ENCODE measurements around the gene HMCN1. TPM values are rescaled to one million over a fixed set of nuclear protein-coding genes. Genes with fewer than 3 reads are reported as not detected.
"Not testable (repeated sequence)": the region's sequence is repeated elsewhere in the genome, so short reads cannot be mapped to it uniquely, and the experiment has no call there.

HMCN1 gene
- total RNA-seq, 1 experiment from 2014 or later: 0.31 TPM

- ChIA-PET POLR2A (ENCODE audit: unreplicated experiment) (no interaction called here), CTCF (no interaction called here)
- TF ChIP-seq, protein P1, sequence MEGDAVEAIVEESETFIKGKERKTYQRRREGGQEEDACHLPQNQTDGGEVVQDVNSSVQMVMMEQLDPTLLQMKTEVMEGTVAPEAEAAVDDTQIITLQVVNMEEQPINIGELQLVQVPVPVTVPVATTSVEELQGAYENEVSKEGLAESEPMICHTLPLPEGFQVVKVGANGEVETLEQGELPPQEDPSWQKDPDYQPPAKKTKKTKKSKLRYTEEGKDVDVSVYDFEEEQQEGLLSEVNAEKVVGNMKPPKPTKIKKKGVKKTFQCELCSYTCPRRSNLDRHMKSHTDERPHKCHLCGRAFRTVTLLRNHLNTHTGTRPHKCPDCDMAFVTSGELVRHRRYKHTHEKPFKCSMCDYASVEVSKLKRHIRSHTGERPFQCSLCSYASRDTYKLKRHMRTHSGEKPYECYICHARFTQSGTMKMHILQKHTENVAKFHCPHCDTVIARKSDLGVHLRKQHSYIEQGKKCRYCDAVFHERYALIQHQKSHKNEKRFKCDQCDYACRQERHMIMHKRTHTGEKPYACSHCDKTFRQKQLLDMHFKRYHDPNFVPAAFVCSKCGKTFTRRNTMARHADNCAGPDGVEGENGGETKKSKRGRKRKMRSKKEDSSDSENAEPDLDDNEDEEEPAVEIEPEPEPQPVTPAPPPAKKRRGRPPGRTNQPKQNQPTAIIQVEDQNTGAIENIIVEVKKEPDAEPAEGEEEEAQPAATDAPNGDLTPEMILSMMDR (conservative IDR thresholded peaks at IDR 0.05): no peak
- no peak for TF ChIP-seq EZH2 (IDR thresholded peaks at IDR 0.05; ENCODE audit: low read depth)
- BruUV-seq (replicated peaks): no TSS peak
- no peak overlapping the region for H3K4me3 ChIP-seq
- no peak overlapping the region for H3K4me2 ChIP-seq
- H3K79me2 ChIP-seq (ENCODE audit: low read depth): no peaks in the 10 kb centered on the region
- no peaks in the 10 kb centered on the region for H4K20me1 ChIP-seq (ENCODE audit: insufficient read depth)
- H2AFZ ChIP-seq: no peak overlapping the region
- H3K36me3 ChIP-seq (ENCODE audit: low read depth): no peaks in the 10 kb centered on the region
- H3K27me3 ChIP-seq (ENCODE audit: insufficient read depth, low read depth): no peaks in the 10 kb centered on the region
- no peak for DNase-seq
- H3K9me3 ChIP-seq (ENCODE audit: insufficient read depth, low read depth): no peaks in the 10 kb centered on the region
- H3K27ac ChIP-seq: no peak overlapping the region
- H3F3A ChIP-seq (ENCODE audit: insufficient read depth, low read depth): no peaks in the 10 kb centered on the region
- no peaks in the 10 kb centered on the region for H3K4me1 ChIP-seq (replicated peaks; ENCODE audit: insufficient read depth)
- intact Hi-C loops (cut with micrococcal nuclease; ENCODE audit: unreplicated experiment): no loop called here
- H3K9me2 ChIP-seq (ENCODE audit: insufficient read depth): no peaks in the 10 kb centered on the region
Observed at GRCh38 chr1:185789501-185790193, 55.5 kb downstream of the HMCN1 start.

DNA sequence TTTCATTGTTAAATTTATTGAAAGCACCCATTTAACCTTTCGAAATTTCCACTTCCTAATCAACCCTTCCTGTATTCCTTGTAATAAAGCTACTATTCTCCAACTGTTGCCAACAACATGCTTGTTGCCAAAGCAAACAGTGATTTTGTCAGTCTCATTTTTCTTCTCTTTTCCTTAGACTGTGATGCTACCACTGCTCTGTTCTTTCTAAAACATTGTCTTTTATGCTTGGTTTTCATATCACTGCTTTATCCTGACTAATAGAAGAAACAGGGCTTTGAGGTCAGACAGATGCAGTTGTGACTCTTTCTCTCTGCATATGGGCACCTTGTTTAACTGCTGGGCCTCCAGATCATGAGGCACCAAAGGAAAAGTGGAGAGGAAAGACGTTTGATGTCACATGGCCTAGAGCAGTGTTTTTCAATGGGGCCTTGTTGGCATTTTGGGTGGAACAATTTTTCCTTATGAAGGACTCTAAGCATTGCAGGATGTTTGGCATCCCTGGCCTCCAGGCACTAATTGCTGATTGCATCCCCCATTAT, 56.1 kb downstream of the HMCN1 start:
- no TSS peak for BruUV-seq (replicated peaks)
- TF ChIP-seq EZH2 (IDR thresholded peaks at IDR 0.05; ENCODE audit: low read depth): no peak
- TF ChIP-seq, protein P1 (conservative IDR thresholded peaks at IDR 0.05): no peak
- Histone ChIP-seq H3K4me1 (replicated peaks; ENCODE audit: insufficient read depth) (no peaks in the 10 kb centered on the region), H3K27me3 (ENCODE audit: insufficient read depth, low read depth) (no peaks in the 10 kb centered on the region), H3K4me2 (no peak overlapping the region), H4K20me1 (ENCODE audit: insufficient read depth) (no peaks in the 10 kb centered on the region), H3K4me3 (no peak overlapping the region), H3F3A (ENCODE audit: insufficient read depth, low read depth) (no peaks in the 10 kb centered on the region), H3K9me3 (ENCODE audit: insufficient read depth, low read depth) (no peaks in the 10 kb centered on the region), H3K27ac (no peak overlapping the region), H3K36me3 (ENCODE audit: low read depth) (no peaks in the 10 kb centered on the region), H3K9me2 (ENCODE audit: insufficient read depth) (no peaks in the 10 kb centered on the region), H3K79me2 (ENCODE audit: low read depth) (no peaks in the 10 kb centered on the region), H2AFZ (no peak overlapping the region)
- ChIA-PET CTCF (no interaction called here), POLR2A (ENCODE audit: unreplicated experiment) (no interaction called here)
- intact Hi-C loops (cut with micrococcal nuclease; ENCODE audit: unreplicated experiment): no loop called here
- no peak for DNase-seq

GRCh38 chr1:185792040-185792439, 57.8 kb downstream of the HMCN1 start:
- DNase-seq: no peak
- H3K79me2 ChIP-seq (ENCODE audit: low read depth): no peaks in the 10 kb centered on the region
- no peak overlapping the region for H3K4me2 ChIP-seq
- H3K36me3 ChIP-seq (ENCODE audit: low read depth): no peaks in the 10 kb centered on the region
- no TSS peak for BruUV-seq (replicated peaks)
- POLR2A ChIA-PET (ENCODE audit: unreplicated experiment): no interaction called here
- no peaks in the 10 kb centered on the region for H4K20me1 ChIP-seq (ENCODE audit: insufficient read depth)
- H3F3A ChIP-seq (ENCODE audit: insufficient read depth, low read depth): no peaks in the 10 kb centered on the region
- TF ChIP-seq, protein P1 (conservative IDR thresholded peaks at IDR 0.05): no peak
- no peak for TF ChIP-seq EZH2 (IDR thresholded peaks at IDR 0.05; ENCODE audit: low read depth)
- no peak overlapping the region for H3K27ac ChIP-seq
- H3K4me3 ChIP-seq: no peak overlapping the region
- H3K4me1 ChIP-seq (replicated peaks; ENCODE audit: insufficient read depth): no peaks in the 10 kb centered on the region
- no peaks in the 10 kb centered on the region for H3K9me2 ChIP-seq (ENCODE audit: insufficient read depth)
- H3K27me3 ChIP-seq (ENCODE audit: insufficient read depth, low read depth): no peaks in the 10 kb centered on the region
- CTCF ChIA-PET: no interaction called here
- intact Hi-C loops (cut with micrococcal nuclease; ENCODE audit: unreplicated experiment): no loop called here
- H3K9me3 ChIP-seq (ENCODE audit: insufficient read depth, low read depth): no peaks in the 10 kb centered on the region
- H2AFZ ChIP-seq: no peak overlapping the region

DNA sequence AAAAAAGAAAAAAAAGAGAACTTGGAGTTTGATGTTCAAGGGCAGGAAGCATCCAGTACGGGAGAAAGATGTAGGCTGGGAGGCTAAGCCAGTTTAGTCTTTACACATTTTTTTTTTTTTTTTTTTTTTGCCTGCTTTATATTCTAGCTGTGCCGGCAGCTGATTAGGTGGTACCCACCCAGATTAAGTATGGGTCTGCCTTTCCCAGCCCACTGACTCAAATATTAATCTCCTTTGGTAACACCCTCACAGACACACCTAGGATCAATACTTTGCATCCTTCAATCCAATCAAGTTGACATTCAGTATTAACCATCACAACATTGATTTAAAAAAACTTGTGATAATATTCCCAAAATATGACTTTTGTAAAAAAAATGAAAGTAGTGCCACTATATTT, 60.3 kb downstream of the HMCN1 start:
- DNase-seq; CTCF ChIA-PET; H3K27ac ChIP-seq; H3K36me3 ChIP-seq (ENCODE audit: low read depth); H3K4me3 ChIP-seq; intact Hi-C loops (cut with micrococcal nuclease; ENCODE audit: unreplicated experiment); H3K79me2 ChIP-seq (ENCODE audit: low read depth); H3K9me3 ChIP-seq (ENCODE audit: insufficient read depth, low read depth); H4K20me1 ChIP-seq (ENCODE audit: insufficient read depth); H3K27me3 ChIP-seq (ENCODE audit: insufficient read depth, low read depth); H3K4me2 ChIP-seq; H3K4me1 ChIP-seq (replicated peaks; ENCODE audit: insufficient read depth); BruUV-seq (replicated peaks); POLR2A ChIA-PET (ENCODE audit: unreplicated experiment); H3F3A ChIP-seq (ENCODE audit: insufficient read depth, low read depth); H2AFZ ChIP-seq; H3K9me2 ChIP-seq (ENCODE audit: insufficient read depth): not testable (repeated sequence)
